Nephron progenitor cell (in vitro differentiated cells): ENCODE data around the gene RRP12.
A peak's percentile ranks its signal among the peaks of the same experiment; 100 is the strongest.

ENCODE experiments used
- DNase-seq: peaks from one replicate; pipeline ENCODE4 v3.0.0; 2021
- H3K27ac Mint-ChIP-seq: 2 replicates; pipeline ENCODE4 v1.8.0; 2021; ENCODE audit warnings: mild to moderate bottlenecking, moderate library complexity, mixed read lengths
- H3K27me3 Mint-ChIP-seq: 2 replicates; pipeline ENCODE4 v1.8.0; 2021; ENCODE audit warnings: mild to moderate bottlenecking, low read depth, mixed read lengths; ENCODE audit not compliant: poor library complexity
- H3K36me3 Mint-ChIP-seq: 2 replicates; pipeline ENCODE4 v1.8.0; 2021; ENCODE audit warnings: low read depth, mixed read lengths
- H3K4me1 Mint-ChIP-seq: 2 replicates; pipeline ENCODE4 v1.8.0; 2021; ENCODE audit warnings: mixed read lengths
- H3K4me3 Mint-ChIP-seq: 2 replicates; pipeline ENCODE4 v1.8.0; 2021; ENCODE audit warnings: mild to moderate bottlenecking, moderate library complexity, mixed read lengths
- H3K9me3 Mint-ChIP-seq: 2 replicates; pipeline ENCODE4 v1.8.0; 2021; ENCODE audit warnings: mild to moderate bottlenecking, moderate library complexity, mixed read lengths
- CTCF ChIP-seq: fragments of 200-600 bp; sonication (generic); IDR thresholded peaks from 2 replicates; pipeline ENCODE4 v1.5.0; 2021; ENCODE audit warnings: antibody characterized with exemption

RRP12 gene

GRCh38 chr10:97314671-97315070, 86.5 kb downstream of the RRP12 start:
- no peak for TF ChIP-seq CTCF
- Mint-ChIP-seq H3K36me3 (no peaks in the 10 kb centered on the region), H3K9me3 (no peaks in the 10 kb centered on the region), H3K4me1 (peaks cover 14% of the 10 kb centered on the region), H3K27ac (no peak overlapping the region), H3K4me3 (no peak overlapping the region), H3K27me3 (peaks cover 60% of the 10 kb centered on the region)
- DNase-seq, result no peak

GRCh38 chr10:97312897-97313296, 88.2 kb downstream of the RRP12 start:
- DNase-seq, result no peak
- Mint-ChIP-seq H3K27ac (no peak overlapping the region), H3K4me1 (peaks cover 12% of the 10 kb centered on the region), H3K36me3 (no peaks in the 10 kb centered on the region), H3K27me3 (peaks cover 54% of the 10 kb centered on the region), H3K9me3 (no peaks in the 10 kb centered on the region), H3K4me3 (no peak overlapping the region)
- no peak for TF ChIP-seq CTCF

GRCh38 chr10:97311111-97311626, 90.0 kb downstream of the RRP12 start:
- Mint-ChIP-seq H3K9me3 (no peaks in the 10 kb centered on the region), H3K27me3 (peaks cover 49% of the 10 kb centered on the region), H3K4me3 (no peak overlapping the region), H3K36me3 (no peaks in the 10 kb centered on the region), H3K4me1 (peaks cover 19% of the 10 kb centered on the region), H3K27ac (no peak overlapping the region)
- no peak for TF ChIP-seq CTCF
- no peak for DNase-seq

- Mint-ChIP-seq H3K4me1 (peaks cover 19% of the 10 kb centered on the region), H3K9me3 (no peaks in the 10 kb centered on the region), H3K27ac (no peak overlapping the region), H3K36me3 (no peaks in the 10 kb centered on the region), H3K27me3 (peaks cover 19% of the 10 kb centered on the region), H3K4me3 (no peak overlapping the region)
- DNase-seq, result no peak
- TF ChIP-seq CTCF, result no peak
Observed at GRCh38 chr10:97307866-97308780, 93.0 kb downstream of the RRP12 start.

- peaks cover 13% of the 10 kb centered on the region for H3K27me3 Mint-ChIP-seq
- TF ChIP-seq CTCF, result no peak
- peak overlapping the region; percentile 20 for H3K27ac Mint-ChIP-seq
- peaks cover 19% of the 10 kb centered on the region for H3K4me1 Mint-ChIP-seq
- DNase-seq, result no peak
- no peaks in the 10 kb centered on the region for H3K36me3 Mint-ChIP-seq
- no peak overlapping the region for H3K4me3 Mint-ChIP-seq
- H3K9me3 Mint-ChIP-seq, result no peaks in the 10 kb centered on the region
Observed at GRCh38 chr10:97307441-97307840, 93.7 kb downstream of the RRP12 start.
